OCI-LY1 (cell line): ENCODE results near the gene CERK.

Source experiments
- H2AFZ ChIP-seq: fragments of 200-600 bp; sonication (generic), shearing (Covaris generic); 2 replicates; pipeline ENCODE4 v1.6.0; 2014; ENCODE audit warnings: antibody characterized with exemption, mild to moderate bottlenecking, low read length
- H3F3A ChIP-seq: fragments of 200-600 bp; sonication (generic), shearing (Covaris generic); 2 replicates; pipeline ENCODE4 v1.6.0; 2014; ENCODE audit warnings: mild to moderate bottlenecking, antibody characterized with exemption, low read length, moderate library complexity; ENCODE audit not compliant: insufficient read depth
- H3K27ac ChIP-seq: fragments of 200-600 bp; sonication (generic); 2 replicates; pipeline ENCODE4 v1.5.1; 2014; ENCODE audit warnings: low read length, mixed run types, mild to moderate bottlenecking, low read depth; ENCODE audit not compliant: poor library complexity, severe bottlenecking
- H3K27me3 ChIP-seq: fragments of 200-600 bp; sonication (generic); 2 replicates; pipeline ENCODE4 v1.6.0; 2014; ENCODE audit warnings: antibody characterized with exemption, mild to moderate bottlenecking, low read length, moderate library complexity; ENCODE audit not compliant: insufficient read depth
- H3K36me3 ChIP-seq: fragments of 200-600 bp; sonication (generic); 2 replicates; pipeline ENCODE4 v1.6.1; 2014; ENCODE audit warnings: mild to moderate bottlenecking, antibody characterized with exemption, low read length, moderate library complexity, mixed read lengths; ENCODE audit not compliant: insufficient read depth
- H3K4me1 ChIP-seq: fragments of 200-600 bp; sonication (generic); 2 replicates; pipeline ENCODE4 v1.5.1; 2014; ENCODE audit warnings: mild to moderate bottlenecking, low read length, moderate library complexity; ENCODE audit not compliant: insufficient read depth, severe bottlenecking
- H3K4me2 ChIP-seq: fragments of 200-600 bp; sonication (generic), shearing (Covaris generic); 2 replicates; pipeline ENCODE4 v1.6.1; 2014; ENCODE audit warnings: low read length
- H3K4me3 ChIP-seq: fragments of 200-600 bp; sonication (generic); 2 replicates; pipeline ENCODE4 v1.5.1; 2014; ENCODE audit warnings: low read length, low read depth, mild to moderate bottlenecking, mixed read lengths; ENCODE audit not compliant: poor library complexity, severe bottlenecking
- H3K79me2 ChIP-seq: fragments of 200-600 bp; shearing (Covaris generic); 2 replicates; pipeline ENCODE4 v1.6.1; 2016; ENCODE audit warnings: mixed run types, low read length, mixed read lengths; ENCODE audit not compliant: insufficient read depth
- H3K9ac ChIP-seq: fragments of 200-600 bp; sonication (generic), shearing (Covaris generic); 2 replicates; pipeline ENCODE4 v1.6.1; 2014; ENCODE audit warnings: mild to moderate bottlenecking, low read length, mixed read lengths
- H3K9me2 ChIP-seq: fragments of 200-600 bp; sonication (generic), shearing (Covaris generic); 2 replicates; pipeline ENCODE4 v1.6.1; 2014; ENCODE audit warnings: low read depth, mild to moderate bottlenecking, low read length, mixed read lengths
- H3K9me3 ChIP-seq: fragments of 200-600 bp; shearing (Covaris generic); 2 replicates; pipeline ENCODE4 v1.6.1; 2014; ENCODE audit warnings: low read length, mixed read lengths
- H4K20me1 ChIP-seq: fragments of 200-600 bp; sonication (generic), shearing (Covaris generic); 2 replicates; pipeline ENCODE4 v1.6.0; 2016; ENCODE audit warnings: mild to moderate bottlenecking, low read length; ENCODE audit not compliant: insufficient read depth
- CTCF ChIP-seq: fragments of 200-600 bp; sonication (generic), shearing (Covaris generic); IDR thresholded peaks from 2 replicates; pipeline ENCODE4 v1.5.1; 2017; ENCODE audit warnings: mild to moderate bottlenecking, antibody characterized with exemption, low read length, moderate library complexity, mixed read lengths
- EZH2 ChIP-seq: fragments of 200-600 bp; sonication (generic), shearing (Covaris generic); IDR thresholded peaks from 2 replicates; pipeline ENCODE4 v1.8.0; 2017; ENCODE audit warnings: borderline replicate concordance, mixed run types, mild to moderate bottlenecking, antibody characterized with exemption, low read length, moderate library complexity, mixed read lengths

Gene CERK

GRCh38 chr22:46777609-46777970 lies 39.5 kb upstream of the CERK start:
- Histone ChIP-seq H2AFZ (no peak overlapping the region), H3K79me2 (peaks cover 52% of the 10 kb centered on the region), H3K9ac (peak overlapping the region; percentile 63; the same call in 1 of the 2 replicates), H4K20me1 (no peaks in the 10 kb centered on the region), H3K4me1 (peaks cover 85% of the 10 kb centered on the region), H3F3A (no peaks in the 10 kb centered on the region), H3K9me2 (no peaks in the 10 kb centered on the region), H3K9me3 (no peaks in the 10 kb centered on the region), H3K4me3 (peak overlapping the region; percentile 45), H3K27ac (peak overlapping the region; percentile 97), H3K27me3 (no peaks in the 10 kb centered on the region), H3K4me2 (peak overlapping the region; percentile 58), H3K36me3 (peaks cover 5% of the 10 kb centered on the region; the same call in 1 of the 2 replicates)
- no peak for TF ChIP-seq EZH2
- TF ChIP-seq CTCF, result no peak

DNA sequence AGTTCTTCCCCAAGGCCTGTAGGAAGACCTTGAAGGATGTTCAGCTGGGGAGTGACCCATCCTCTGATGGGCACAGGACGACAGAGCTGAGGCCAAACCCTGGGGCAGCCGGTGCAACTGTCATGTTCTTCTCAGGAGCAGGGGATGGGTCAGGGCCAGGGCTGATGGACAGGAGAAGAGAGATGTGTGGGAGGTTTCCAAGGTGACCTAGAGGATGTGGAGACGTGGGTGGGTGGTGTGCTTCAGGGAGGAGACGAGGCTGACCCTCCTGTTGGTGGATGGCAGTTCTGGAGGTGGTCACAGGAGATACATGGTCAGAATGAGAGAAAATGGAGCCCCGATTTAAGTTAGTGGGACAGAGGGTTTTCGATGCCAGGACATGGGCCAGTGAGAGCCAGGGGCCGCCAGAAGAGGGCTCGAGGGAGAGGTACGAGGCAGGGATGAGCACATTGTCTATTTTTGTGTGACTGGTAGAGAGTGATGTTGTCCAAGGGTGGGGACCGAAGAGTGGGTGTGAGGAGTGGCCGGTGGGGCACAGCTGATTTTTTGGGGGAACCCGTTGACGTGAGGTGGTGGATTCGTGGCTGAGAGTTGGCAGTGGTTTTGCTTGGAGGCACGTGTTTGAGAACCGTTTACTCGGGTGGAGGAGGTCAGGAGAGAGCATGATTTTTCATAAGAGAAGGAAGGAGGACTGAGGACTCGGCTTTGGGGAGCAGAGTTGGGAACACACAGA lies 39.0 kb upstream of the CERK start:
- Histone ChIP-seq H4K20me1 (no peaks in the 10 kb centered on the region), H3K9ac (peak overlapping the region; percentile 63), H3F3A (no peaks in the 10 kb centered on the region), H3K4me3 (peak overlapping the region; percentile 45), H2AFZ (no peak overlapping the region), H3K27ac (peak overlapping the region; percentile 97), H3K79me2 (peaks cover 49% of the 10 kb centered on the region), H3K9me3 (no peaks in the 10 kb centered on the region), H3K27me3 (no peaks in the 10 kb centered on the region), H3K36me3 (peaks cover 5% of the 10 kb centered on the region; the same call in 1 of the 2 replicates), H3K9me2 (no peaks in the 10 kb centered on the region), H3K4me2 (peak overlapping the region; percentile 58), H3K4me1 (peaks cover 85% of the 10 kb centered on the region)
- no peak for TF ChIP-seq CTCF
- no peak for TF ChIP-seq EZH2

DNA sequence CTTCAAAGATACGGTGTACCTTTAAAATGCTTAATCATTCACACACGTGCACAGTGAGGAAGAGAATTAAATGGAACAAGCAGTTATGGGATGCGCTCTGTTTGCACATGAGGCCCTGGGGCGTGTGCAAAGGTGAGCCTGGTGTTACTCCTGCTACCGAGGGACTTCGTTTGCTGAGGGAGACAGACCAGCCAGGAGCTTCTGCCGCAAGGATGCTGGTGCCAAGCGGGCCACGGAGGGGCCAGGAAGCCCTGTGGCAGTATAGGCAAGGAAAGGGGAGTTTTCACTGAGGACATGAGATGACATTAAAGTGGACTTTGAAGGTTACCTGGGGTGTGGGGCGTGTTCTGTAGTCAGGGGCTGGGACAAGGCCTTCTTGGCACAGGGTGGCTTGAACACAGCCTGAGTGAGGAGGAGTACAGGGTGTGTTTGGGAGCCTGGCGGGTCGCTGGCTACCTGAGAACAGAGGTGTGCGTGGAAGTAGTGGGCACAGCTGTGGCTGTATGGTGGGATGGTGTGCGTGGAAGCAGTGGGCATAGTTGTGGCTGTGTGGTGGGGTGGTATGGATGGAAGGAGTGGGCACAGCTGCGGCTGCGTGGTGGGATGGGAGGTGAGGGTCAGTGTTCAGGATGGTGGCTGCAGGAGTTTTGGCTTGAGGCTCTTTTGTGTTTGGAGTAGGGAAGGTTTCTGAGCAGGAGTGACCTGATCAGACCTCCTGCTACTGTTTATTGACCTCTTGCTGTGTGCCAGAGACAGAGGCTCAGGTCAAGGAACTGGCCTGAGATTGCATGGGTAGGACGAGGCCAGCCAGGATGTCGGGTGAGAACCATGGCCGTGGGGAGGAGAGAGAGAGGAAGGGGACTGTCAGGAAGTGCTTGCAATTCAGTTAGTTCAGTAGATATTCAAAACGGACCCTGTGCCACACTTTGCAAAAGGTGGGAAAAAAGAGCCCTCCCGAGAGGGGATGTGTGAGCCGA lies 38.1 kb upstream of the CERK start:
- H3K9me2 ChIP-seq, result no peaks in the 10 kb centered on the region
- TF ChIP-seq CTCF (no peak), EZH2 (no peak)
- no peak overlapping the region for H2AFZ ChIP-seq
- H3K36me3 ChIP-seq, result peaks cover 5% of the 10 kb centered on the region; the same call in 1 of the 2 replicates
- H3F3A ChIP-seq, result no peaks in the 10 kb centered on the region
- H3K4me3 ChIP-seq, result peak overlapping the region; percentile 45
- H3K4me2 ChIP-seq, result peak overlapping the region; percentile 58
- H3K27ac ChIP-seq, result peak overlapping the region; percentile 97
- H3K9me3 ChIP-seq, result no peaks in the 10 kb centered on the region
- no peaks in the 10 kb centered on the region for H4K20me1 ChIP-seq
- H3K79me2 ChIP-seq, result peaks cover 43% of the 10 kb centered on the region
- peaks cover 89% of the 10 kb centered on the region for H3K4me1 ChIP-seq
- H3K9ac ChIP-seq, result peak overlapping the region; percentile 63; the same call in 1 of the 2 replicates
- H3K27me3 ChIP-seq, result no peaks in the 10 kb centered on the region
